SK-N-SH treated with all-trans-retinoic acid at 6 μM for 48 hours (cell line): ENCODE results near the gene CACNA2D3.

Source experiments
- GLIS3 ChIP-seq: fragments of 250-450 bp; sonication (Bioruptor Pico); IDR thresholded peaks from 2 replicates; pipeline ENCODE4 v1.5.0; 2020; ENCODE audit warnings: mild to moderate bottlenecking, moderate library complexity
- RARB ChIP-seq: fragments of 250-450 bp; sonication (Bioruptor Pico); IDR thresholded peaks from 2 replicates; pipeline ENCODE4 v1.8.0; 2021; ENCODE audit warnings: mild to moderate bottlenecking, moderate library complexity
- TF ChIP-seq, protein P1 (sequence below): fragments of 250-450 bp; sonication (Bioruptor Pico); IDR thresholded peaks from 2 replicates; pipeline ENCODE4 v1.8.0; 2020; ENCODE audit warnings: mild to moderate bottlenecking, moderate library complexity, borderline replicate concordance
- TF ChIP-seq, protein P2 (sequence below): fragments of 250-450 bp; sonication (Bioruptor Pico); IDR thresholded peaks from 2 replicates; pipeline ENCODE4 v1.5.1; 2020; ENCODE audit warnings: low read depth, mild to moderate bottlenecking, moderate library complexity

DNA sequence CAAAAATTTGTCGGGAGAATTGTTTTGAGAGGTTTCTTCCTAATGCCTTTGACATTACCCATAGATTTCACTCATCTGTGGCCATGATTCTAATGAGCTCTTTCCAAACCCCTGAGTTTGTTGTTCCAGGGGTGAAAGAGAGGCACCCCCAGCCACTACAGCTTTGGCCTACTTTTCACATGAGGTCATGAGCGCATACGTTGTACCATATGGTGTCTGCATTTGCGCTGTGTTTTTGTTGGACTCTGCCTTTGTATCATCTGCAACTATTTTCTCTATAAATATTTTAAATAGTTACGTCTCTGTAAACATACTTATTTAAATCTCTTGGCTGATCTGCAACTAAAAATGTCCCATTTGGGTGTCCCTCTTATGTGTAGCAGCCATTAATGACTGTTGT is 697.6 kb downstream of the CACNA2D3 start:
- no peak for TF ChIP-seq RARB
- TF ChIP-seq, protein P1, sequence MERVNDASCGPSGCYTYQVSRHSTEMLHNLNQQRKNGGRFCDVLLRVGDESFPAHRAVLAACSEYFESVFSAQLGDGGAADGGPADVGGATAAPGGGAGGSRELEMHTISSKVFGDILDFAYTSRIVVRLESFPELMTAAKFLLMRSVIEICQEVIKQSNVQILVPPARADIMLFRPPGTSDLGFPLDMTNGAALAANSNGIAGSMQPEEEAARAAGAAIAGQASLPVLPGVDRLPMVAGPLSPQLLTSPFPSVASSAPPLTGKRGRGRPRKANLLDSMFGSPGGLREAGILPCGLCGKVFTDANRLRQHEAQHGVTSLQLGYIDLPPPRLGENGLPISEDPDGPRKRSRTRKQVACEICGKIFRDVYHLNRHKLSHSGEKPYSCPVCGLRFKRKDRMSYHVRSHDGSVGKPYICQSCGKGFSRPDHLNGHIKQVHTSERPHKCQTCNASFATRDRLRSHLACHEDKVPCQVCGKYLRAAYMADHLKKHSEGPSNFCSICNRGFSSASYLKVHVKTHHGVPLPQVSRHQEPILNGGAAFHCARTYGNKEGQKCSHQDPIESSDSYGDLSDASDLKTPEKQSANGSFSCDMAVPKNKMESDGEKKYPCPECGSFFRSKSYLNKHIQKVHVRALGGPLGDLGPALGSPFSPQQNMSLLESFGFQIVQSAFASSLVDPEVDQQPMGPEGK (CRISPR knock-in tag): no peak
- TF ChIP-seq, protein P2, sequence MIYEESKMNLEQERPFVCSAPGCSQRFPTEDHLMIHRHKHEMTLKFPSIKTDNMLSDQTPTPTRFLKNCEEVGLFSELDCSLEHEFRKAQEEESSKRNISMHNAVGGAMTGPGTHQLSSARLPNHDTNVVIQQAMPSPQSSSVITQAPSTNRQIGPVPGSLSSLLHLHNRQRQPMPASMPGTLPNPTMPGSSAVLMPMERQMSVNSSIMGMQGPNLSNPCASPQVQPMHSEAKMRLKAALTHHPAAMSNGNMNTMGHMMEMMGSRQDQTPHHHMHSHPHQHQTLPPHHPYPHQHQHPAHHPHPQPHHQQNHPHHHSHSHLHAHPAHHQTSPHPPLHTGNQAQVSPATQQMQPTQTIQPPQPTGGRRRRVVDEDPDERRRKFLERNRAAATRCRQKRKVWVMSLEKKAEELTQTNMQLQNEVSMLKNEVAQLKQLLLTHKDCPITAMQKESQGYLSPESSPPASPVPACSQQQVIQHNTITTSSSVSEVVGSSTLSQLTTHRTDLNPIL: no peak
- no peak for TF ChIP-seq GLIS3 (CRISPR knock-in tag)
